Lung (tissue), 12 donors: ENCODE data around the gene CARD14. TPM values are rescaled to one million over a fixed set of nuclear protein-coding genes. Genes with fewer than 3 reads are reported as not detected.
A peak's percentile ranks its signal among the peaks of the same experiment; 100 is the strongest.

ENCODE experiments used
- ATAC-seq: fragments of 200-7000 bp; cut with Tn5 transposase; one replicate; pipeline ENCODE4 v1.9.1; 2020; ENCODE audit warnings: moderate number of reproducible peaks; ENCODE audit not compliant: insufficient read depth, low FRiP score
- DNase-seq, 3 donors: peaks; one replicate each; pipeline ENCODE4 v3.0.0-alpha.2; 2013 to 2017
- H3K27ac ChIP-seq, 2 donors: one replicate each; pipeline ENCODE4 v1.5.1; 2013; ENCODE audit warnings: mild to moderate bottlenecking in 2 of 2, moderate library complexity in 2 of 2, control low read depth in 1 of 2, inconsistent platforms in 1 of 2, low read depth in 1 of 2, low read length in 1 of 2
- H3K27me3 ChIP-seq, 3 donors: one replicate each; pipeline ENCODE4 v1.5.1; 2013; ENCODE audit warnings: low read length in 2 of 3; ENCODE audit not compliant: control insufficient read depth in 3 of 3, insufficient read depth in 3 of 3
- H3K36me3 ChIP-seq, 4 donors: one replicate each; pipeline ENCODE4 v1.5.1; 2013; ENCODE audit warnings: low read length in 4 of 4, mild to moderate bottlenecking in 1 of 4, moderate library complexity in 1 of 4; ENCODE audit not compliant: control insufficient read depth in 4 of 4, insufficient read depth in 4 of 4
- H3K4me1 ChIP-seq, 5 donors: one replicate each; pipeline ENCODE4 v1.5.1; 2013; ENCODE audit warnings: low read length in 5 of 5, mild to moderate bottlenecking in 2 of 5, moderate library complexity in 1 of 5; ENCODE audit not compliant: control insufficient read depth in 5 of 5, insufficient read depth in 5 of 5
- H3K4me3 ChIP-seq: one replicate; pipeline ENCODE4 v1.5.1; 2013; ENCODE audit warnings: mild to moderate bottlenecking, control low read depth, moderate library complexity
- H3K9ac ChIP-seq, 2 donors: one replicate each; pipeline ENCODE4 v1.5.1; 2013; ENCODE audit warnings: low read length in 2 of 2, control low read depth in 1 of 2; ENCODE audit not compliant: insufficient read depth in 1 of 2
- H3K9me3 ChIP-seq, 4 donors: one replicate each; pipeline ENCODE4 v1.5.1; 2013; ENCODE audit warnings: low read length in 3 of 4, mild to moderate bottlenecking in 1 of 4, moderate library complexity in 1 of 4; ENCODE audit not compliant: control insufficient read depth in 4 of 4, insufficient read depth in 3 of 4
- WGBS, 2 donors: extraction: QIAGEN DNeasy Blood & Tissue Kit; methylation state at CpG; one replicate each; pipeline ENCODE4 v1.1.7; 2013; 5-methylcytosine and 5-hydroxymethylcytosine counted together
- polyA plus RNA-seq, 2 donors: library from polyadenylated mRNA; stranded (reverse); fragments of 200-250 nt; gene quantifications; one replicate each; pipeline ENCODE4 v1.2.1, GENCODE V29; 2013
- total RNA-seq, 2 donors: library from RNA; depleted of rRNA in 1 of 2; stranded (reverse); fragments of >200 nt in 1 of 2; gene quantifications; one replicate each; pipeline ENCODE4 v1.2.1, GENCODE V29; 2014 to 2021
- TF ChIP-seq, protein P1 (sequence below): IDR thresholded peaks from 2 replicates; pipeline ENCODE4 v1.5.1; 2012; ENCODE audit warnings: mild to moderate bottlenecking; ENCODE audit errors: control extremely low read depth, extremely low read depth
- donor health status: control.
- donor health status: control.
- donor health status: Bipolar disorder and iron deficiency.
- donor health status: healthy.
- donor health status: DM: yes; HTN: yes; CAD: no.

CARD14 gene
- total and polyA plus RNA-seq, 4 donors = 0.50 to 1.8 (median 1.2) TPM

DNA sequence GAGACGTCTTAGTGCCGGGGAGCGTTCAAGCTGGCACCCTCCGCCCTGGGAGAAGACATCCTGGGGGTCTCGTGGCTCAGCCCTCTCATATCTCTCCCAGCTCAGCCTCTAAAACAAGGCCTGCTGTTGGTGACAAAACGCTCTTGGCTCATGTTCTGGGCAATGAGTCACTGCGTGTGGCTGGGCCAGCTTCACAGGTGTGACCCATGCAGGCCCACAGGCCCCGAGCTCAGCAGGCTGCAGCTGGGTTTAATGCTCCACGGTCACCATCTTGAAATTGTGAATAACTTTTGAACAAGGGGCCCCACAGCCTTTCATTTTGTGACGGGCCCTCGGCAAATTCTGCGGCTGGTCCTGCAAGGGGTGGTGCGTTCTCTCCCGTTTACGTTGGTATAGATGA lies 46.0 kb upstream of the CARD14 start:
- TF ChIP-seq, protein P1, sequence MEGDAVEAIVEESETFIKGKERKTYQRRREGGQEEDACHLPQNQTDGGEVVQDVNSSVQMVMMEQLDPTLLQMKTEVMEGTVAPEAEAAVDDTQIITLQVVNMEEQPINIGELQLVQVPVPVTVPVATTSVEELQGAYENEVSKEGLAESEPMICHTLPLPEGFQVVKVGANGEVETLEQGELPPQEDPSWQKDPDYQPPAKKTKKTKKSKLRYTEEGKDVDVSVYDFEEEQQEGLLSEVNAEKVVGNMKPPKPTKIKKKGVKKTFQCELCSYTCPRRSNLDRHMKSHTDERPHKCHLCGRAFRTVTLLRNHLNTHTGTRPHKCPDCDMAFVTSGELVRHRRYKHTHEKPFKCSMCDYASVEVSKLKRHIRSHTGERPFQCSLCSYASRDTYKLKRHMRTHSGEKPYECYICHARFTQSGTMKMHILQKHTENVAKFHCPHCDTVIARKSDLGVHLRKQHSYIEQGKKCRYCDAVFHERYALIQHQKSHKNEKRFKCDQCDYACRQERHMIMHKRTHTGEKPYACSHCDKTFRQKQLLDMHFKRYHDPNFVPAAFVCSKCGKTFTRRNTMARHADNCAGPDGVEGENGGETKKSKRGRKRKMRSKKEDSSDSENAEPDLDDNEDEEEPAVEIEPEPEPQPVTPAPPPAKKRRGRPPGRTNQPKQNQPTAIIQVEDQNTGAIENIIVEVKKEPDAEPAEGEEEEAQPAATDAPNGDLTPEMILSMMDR = no peak
- DNase-seq = no peak
- ATAC-seq = no peak

DNA sequence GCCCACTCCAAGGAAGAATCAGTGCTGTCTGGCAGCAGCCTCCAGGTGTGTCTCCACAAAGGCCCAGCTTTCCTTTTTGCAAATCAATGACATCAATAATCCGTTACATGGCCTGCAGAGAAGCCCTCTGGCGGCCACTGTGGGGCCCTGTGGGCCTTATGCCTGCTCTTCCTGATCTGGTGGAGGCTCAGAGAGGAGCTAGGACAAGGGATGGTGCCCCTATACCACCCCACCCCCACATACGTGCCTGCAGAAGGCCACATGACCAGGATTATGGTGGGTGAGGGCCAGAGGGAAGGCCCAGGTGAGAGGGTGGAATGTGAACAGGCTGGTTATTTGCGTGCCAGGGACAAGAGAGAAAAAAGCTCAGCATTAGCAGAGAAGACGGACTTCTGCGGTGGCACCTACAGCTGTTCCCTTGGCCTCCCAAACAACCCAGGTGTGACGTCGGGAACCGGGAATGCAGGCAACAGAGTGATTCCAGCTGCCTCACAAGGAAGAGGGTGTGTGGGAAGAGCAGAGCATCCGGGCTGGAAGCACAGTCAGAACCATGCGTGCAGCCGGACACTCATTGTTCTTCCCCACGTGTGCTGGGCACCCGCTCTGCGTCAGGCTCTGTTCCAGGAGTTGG lies 45.4 kb upstream of the CARD14 start:
- Histone ChIP-seq H3K27me3 (peaks cover 0 to 2% (median 0%) of the 10 kb centered on the region in 3 donors), H3K9ac (no peak overlapping the region), H3K9me3 (peaks cover 0 to 2% (median 0%) of the 10 kb centered on the region in 4 donors), H3K4me1 (peaks cover 0 to 4% (median 0%) of the 10 kb centered on the region in 5 donors), H3K36me3 (no peaks in the 10 kb centered on the region), H3K4me3 (no peak overlapping the region), H3K27ac (no peak overlapping the region)
- TF ChIP-seq, protein P1 = no peak
- DNase-seq = peak; percentile 29 to 56 (median 47)
- ATAC-seq = no peak
- 55 to 76% methylated on average over 15 of the region's 15 CpGs for WGBS, 2 donors

More for the DNA sequence above, 46.0 kb upstream of the CARD14 start:
- H3K36me3 ChIP-seq = peaks cover 0 to 4% (median 0%) of the 10 kb centered on the region in 4 donors
- peaks cover 0 to 2% (median 0%) of the 10 kb centered on the region in 4 donors for H3K9me3 ChIP-seq
- H3K27me3 ChIP-seq = peaks cover 0 to 2% (median 0%) of the 10 kb centered on the region in 3 donors
- H3K4me3 ChIP-seq = no peak overlapping the region
- WGBS, 2 donors = 88 to 92% methylated on average over 15 of the region's 15 CpGs
- no peak overlapping the region for H3K9ac ChIP-seq
- H3K4me1 ChIP-seq = peaks cover 0 to 4% (median 0%) of the 10 kb centered on the region in 5 donors
- H3K27ac ChIP-seq = no peak overlapping the region

DNA sequence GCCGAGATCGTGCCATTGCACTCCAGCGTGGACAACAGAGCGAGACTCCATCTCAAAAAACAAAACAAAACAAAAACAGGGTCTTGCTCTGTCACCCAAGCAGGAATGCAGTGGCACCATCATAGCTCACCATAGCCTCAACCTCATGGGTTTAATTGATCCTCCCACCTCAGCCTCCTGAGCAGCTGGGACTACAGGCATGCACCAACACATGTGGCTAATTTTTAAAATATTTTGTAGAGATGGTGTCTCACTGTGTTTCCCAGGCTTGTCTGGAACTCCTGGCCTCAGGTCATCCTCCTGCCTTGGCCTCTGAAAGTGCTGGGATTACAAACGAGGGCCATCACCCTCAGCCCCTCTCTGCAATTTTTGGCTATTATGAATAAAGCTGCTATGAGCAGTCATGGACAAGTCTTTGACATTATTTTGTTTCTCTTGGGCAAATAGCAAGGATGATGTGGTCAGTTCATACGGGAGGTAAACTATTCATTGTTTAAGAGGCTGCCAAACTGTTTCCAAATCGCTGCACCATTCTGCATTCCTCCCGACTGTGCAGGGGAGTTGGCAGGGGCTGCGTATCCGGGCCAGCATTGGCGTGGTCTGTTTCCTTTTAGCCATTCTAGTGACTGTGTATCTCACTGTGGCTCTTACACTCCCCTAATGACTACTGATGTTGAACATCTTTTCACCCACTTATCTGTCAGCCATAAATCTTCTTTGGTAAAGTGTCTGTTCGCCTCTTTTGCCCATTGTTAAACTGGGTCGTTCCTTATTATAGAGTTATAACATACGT lies 44.0 kb upstream of the CARD14 start:
- no peak for ATAC-seq
- 66 to 71% methylated on average over 14 of the region's 14 CpGs for WGBS, 2 donors

More for the DNA sequence above, 44.0 kb upstream of the CARD14 start:
- Histone ChIP-seq H3K27me3 (peaks cover 0 to 2% (median 0%) of the 10 kb centered on the region in 3 donors), H3K9ac (no peak overlapping the region), H3K27ac (no peak overlapping the region), H3K36me3 (no peaks in the 10 kb centered on the region), H3K4me1 (peaks cover 0 to 4% (median 0%) of the 10 kb centered on the region in 5 donors), H3K9me3 (peaks cover 0 to 2% (median 0%) of the 10 kb centered on the region in 4 donors), H3K4me3 (no peak overlapping the region)
- DNase-seq = peak in 2 of 3 donors; percentile 22 to 25
- TF ChIP-seq, protein P1 = no peak
